Activated B cell treated with CpG ODN at 0.5 μM for 24 hours (primary cell): Measurements from ENCODE around the gene FAM199X. TPM values are rescaled to one million over a fixed set of nuclear protein-coding genes. Genes with fewer than 3 reads are reported as not detected.

Experiments
- ATAC-seq: fragments of 200-7000 bp; cut with Tn5 transposase; one replicate; pipeline ENCODE4 v1.10.0; 2021; ENCODE audit warnings: low read depth, mild to moderate bottlenecking, moderate library complexity
- CTCF ChIA-PET: fragments of 350-600 bp; sonication (Branson Sonifier 250); formaldehyde crosslinking; loops from one replicate; lab custom pipeline; 2021; ENCODE audit warnings: antibody characterized with exemption; lab: Charles Lee
- POLR2A ChIA-PET: fragments of 350-600 bp; sonication (Branson Sonifier 250); formaldehyde crosslinking; loops from one replicate; lab custom pipeline; 2021; ENCODE audit warnings: antibody characterized with exemption; lab: Charles Lee
- DNase-seq: peaks from one replicate; pipeline ENCODE4 v3.0.0; 2022
- H3K27ac Mint-ChIP-seq: one replicate; pipeline ENCODE4 v1.8.0; 2020; ENCODE audit warnings: mixed read lengths
- H3K27me3 Mint-ChIP-seq: one replicate; pipeline ENCODE4 v1.8.0; 2021; ENCODE audit warnings: mixed read lengths
- H3K36me3 Mint-ChIP-seq: one replicate; pipeline ENCODE4 v1.8.0; 2021; ENCODE audit warnings: low read depth, mixed read lengths
- H3K4me1 Mint-ChIP-seq: one replicate; pipeline ENCODE4 v1.8.0; 2021; ENCODE audit warnings: mixed read lengths
- H3K4me3 Mint-ChIP-seq: one replicate; pipeline ENCODE4 v1.8.0; 2020; ENCODE audit warnings: mild to moderate bottlenecking, mixed read lengths
- H3K9me3 Mint-ChIP-seq: one replicate; pipeline ENCODE4 v1.8.0; 2020; ENCODE audit warnings: mixed read lengths
- CTCF ChIP-seq: fragments of 200-600 bp; IDR thresholded peaks from one replicate; pipeline ENCODE4 v1.8.0; 2022; ENCODE audit warnings: antibody characterized with exemption, mild to moderate bottlenecking
- intact Hi-C: fragments of 100-400 bp; cut with micrococcal nuclease; formaldehyde crosslinking; loops from one replicate; pipeline ENCODE4 v1.15.1; 2024
- total RNA-seq: library from RNA; stranded (reverse); gene quantifications from 2 replicates; pipeline ENCODE4 v1.2.3, GENCODE V29; 2022

FAM199X gene
- total RNA-seq: 11.7 and 14.3 TPM in 2 replicates

- peak; percentile 98 for ATAC-seq
- TF ChIP-seq CTCF: no peak
- ChIA-PET CTCF (interaction anchor here (1.6 kb wide), 1 partner anchor 9 kb away, joined by 8 read pairs; the partner anchor contains the start of gene SLC25A53), POLR2A (interaction anchor here (1.2 to 3.3 kb wide), 2 partner anchors 9 to 335 kb away, joined by 3 to 75 read pairs; partner anchors contain the start of genes RAB9B and SLC25A53)
- Mint-ChIP-seq H3K36me3 (peaks cover 2% of the 10 kb centered on the region), H3K27me3 (no peaks in the 10 kb centered on the region), H3K27ac (peak within 1 kb of the TSS; percentile 87), H3K4me1 (peaks cover 32% of the 10 kb centered on the region), H3K9me3 (no peaks in the 10 kb centered on the region), H3K4me3 (peak within 1 kb of the TSS; percentile 87)
- DNase-seq: peak; percentile 76
- intact Hi-C loops: loop anchor here (1.0 to 10.0 kb wide), 2 partner anchors 9 to 951 kb away; partner anchors contain the start of genes BEX4 and SLC25A53
These were observed at the start of gene FAM199X for GRCh38 chrX:104165894-104166734. Gene FAM199X, plus strand, starts transcription at chrX:104166453. Its CDS starts 333 bp downstream, at chrX:104166786.

- Mint-ChIP-seq H3K27ac (no peak overlapping the region), H3K27me3 (no peaks in the 10 kb centered on the region), H3K9me3 (no peaks in the 10 kb centered on the region), H3K36me3 (no peaks in the 10 kb centered on the region), H3K4me3 (no peak overlapping the region), H3K4me1 (peaks cover 48% of the 10 kb centered on the region)
- ATAC-seq (no peak), DNase-seq (no peak)
- intact Hi-C loops: no loop called here
- POLR2A ChIA-PET: no interaction called here
- CTCF ChIA-PET: no interaction called here
- no peak for TF ChIP-seq CTCF
These were observed 48.5 kb upstream of the FAM199X start for GRCh38 chrX:104117759-104118158.

- CTCF ChIA-PET: no interaction called here
- Mint-ChIP-seq H3K36me3 (no peaks in the 10 kb centered on the region), H3K9me3 (no peaks in the 10 kb centered on the region), H3K27me3 (no peaks in the 10 kb centered on the region), H3K4me3 (no peak overlapping the region), H3K4me1 (peaks cover 52% of the 10 kb centered on the region), H3K27ac (no peak overlapping the region)
- DNase-seq: no peak
- POLR2A ChIA-PET: no interaction called here
- no peak for ATAC-seq
- no peak for TF ChIP-seq CTCF
- intact Hi-C loops: no loop called here
These were observed 47.5 kb upstream of the FAM199X start for GRCh38 chrX:104118765-104119164.

- Mint-ChIP-seq H3K9me3 (no peaks in the 10 kb centered on the region), H3K27ac (peak overlapping the region; percentile 86), H3K27me3 (no peaks in the 10 kb centered on the region), H3K36me3 (peaks cover 4% of the 10 kb centered on the region), H3K4me1 (peaks cover 63% of the 10 kb centered on the region), H3K4me3 (no peak overlapping the region)
- POLR2A ChIA-PET: interaction anchor here (0.7 to 1.9 kb wide), 4 partner anchors 10 to 34 kb away, joined by 3 to 14 read pairs (median 5); partner anchors contain the start of genes SLC25A53 and ZCCHC18
- intact Hi-C loops: loop anchor here (1.0 kb wide), 1 partner anchor 10 kb away; no protein-coding TSS in a partner anchor
- peak; percentile 64 for ATAC-seq
- no peak for TF ChIP-seq CTCF
- CTCF ChIA-PET: interaction anchor here (0.8 to 1.3 kb wide), 2 partner anchors 10 to 18 kb away, joined by 3 read pairs; no protein-coding TSS in a partner anchor
- no peak for DNase-seq
These were observed 43.4 kb upstream of the FAM199X start for GRCh38 chrX:104122829-104123228.

- ChIA-PET CTCF (no interaction called here), POLR2A (interaction anchor here (0.8 kb wide), 1 partner anchor 30 kb away, joined by 4 read pairs; the partner anchor contains the start of gene SLC25A53)
- DNase-seq (no peak), ATAC-seq (no peak)
- no peak overlapping the region for H3K27ac Mint-ChIP-seq
- H3K36me3 Mint-ChIP-seq: peaks cover 23% of the 10 kb centered on the region
- peak overlapping the region; percentile 24 for H3K4me3 Mint-ChIP-seq
- intact Hi-C loops: loop anchor here (2.0 kb wide), 1 partner anchor 14 kb away; the partner anchor contains the start of gene ZCCHC18
- H3K27me3 Mint-ChIP-seq: no peaks in the 10 kb centered on the region
- H3K9me3 Mint-ChIP-seq: no peaks in the 10 kb centered on the region
- H3K4me1 Mint-ChIP-seq: peaks cover 49% of the 10 kb centered on the region
- no peak for TF ChIP-seq CTCF
These were observed 39.4 kb upstream of the FAM199X start for GRCh38 chrX:104126856-104127255.
